GM19240 (cell line): ENCODE results near the gene DCANP1.

ENCODE experiments used
- DNase-seq: peaks from one replicate; pipeline ENCODE4 v3.0.0; 2011; ENCODE audit warnings: low spot score; ENCODE audit not compliant: insufficient read length

The DCANP1 gene

GRCh38 chr5:135480511-135480910, 33.4 kb upstream of the DCANP1 start:
- no peak for DNase-seq

GRCh38 chr5:135478938-135479337, 31.8 kb upstream of the DCANP1 start:
- DNase-seq, result no peak

- DNase-seq, result no peak
These were observed 30.5 kb upstream of the DCANP1 start for GRCh38 chr5:135477613-135478066.

- no peak for DNase-seq
These were observed 29.8 kb upstream of the DCANP1 start for GRCh38 chr5:135476615-135477581.

GRCh38 chr5:135473956-135474670, 27.0 kb upstream of the DCANP1 start:
- DNase-seq, result no peak

GRCh38 chr5:135472141-135472540, 25.0 kb upstream of the DCANP1 start:
- no peak for DNase-seq

GRCh38 chr5:135471726-135472125, 24.6 kb upstream of the DCANP1 start:
- DNase-seq, result no peak

GRCh38 chr5:135469911-135470310, 22.8 kb upstream of the DCANP1 start:
- no peak for DNase-seq

- DNase-seq, result no peak
These were observed 21.4 kb upstream of the DCANP1 start for GRCh38 chr5:135468541-135468940.

GRCh38 chr5:135467871-135468485, 20.8 kb upstream of the DCANP1 start:
- no peak for DNase-seq

- no peak for DNase-seq
These were observed 20.0 kb upstream of the DCANP1 start for GRCh38 chr5:135467051-135467625.

GRCh38 chr5:135466178-135467050, 19.3 kb upstream of the DCANP1 start:
- DNase-seq, result peak; percentile 56

- DNase-seq, result no peak
These were observed 18.4 kb upstream of the DCANP1 start for GRCh38 chr5:135465391-135466122.

- peak; percentile 59 for DNase-seq
These were observed 15.2 kb upstream of the DCANP1 start for GRCh38 chr5:135462304-135462703.

- DNase-seq, result no peak
These were observed 14.5 kb upstream of the DCANP1 start for GRCh38 chr5:135461481-135462151.

- no peak for DNase-seq
These were observed 13.3 kb upstream of the DCANP1 start for GRCh38 chr5:135460246-135461033.

GRCh38 chr5:135458921-135459331, 11.8 kb upstream of the DCANP1 start:
- no peak for DNase-seq

- no peak for DNase-seq
These were observed 11.2 kb upstream of the DCANP1 start for GRCh38 chr5:135458356-135458755.
